ENCODE measurements around the gene NTNG1.

DNA sequence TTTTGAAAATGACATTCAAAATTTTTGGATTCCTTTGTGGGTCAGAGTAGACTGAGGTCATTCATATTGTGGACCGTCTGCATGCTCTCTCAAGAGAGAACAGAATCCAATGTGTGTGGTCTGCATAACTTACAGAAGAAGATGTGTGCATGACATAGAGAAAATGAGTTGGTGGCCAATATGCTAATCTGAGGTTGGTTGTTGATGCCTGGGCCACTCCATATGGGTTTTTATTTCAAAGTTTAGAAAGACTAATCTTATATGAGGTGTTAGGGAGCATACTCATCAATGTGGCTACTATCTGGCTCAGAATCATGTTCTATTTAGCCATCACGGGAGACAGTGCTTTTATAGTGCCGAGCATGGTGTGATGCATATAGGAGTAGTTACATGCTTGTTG lies 18.2 kb downstream of the NTNG1 start:
- TF ChIP-seq, protein P1, sequence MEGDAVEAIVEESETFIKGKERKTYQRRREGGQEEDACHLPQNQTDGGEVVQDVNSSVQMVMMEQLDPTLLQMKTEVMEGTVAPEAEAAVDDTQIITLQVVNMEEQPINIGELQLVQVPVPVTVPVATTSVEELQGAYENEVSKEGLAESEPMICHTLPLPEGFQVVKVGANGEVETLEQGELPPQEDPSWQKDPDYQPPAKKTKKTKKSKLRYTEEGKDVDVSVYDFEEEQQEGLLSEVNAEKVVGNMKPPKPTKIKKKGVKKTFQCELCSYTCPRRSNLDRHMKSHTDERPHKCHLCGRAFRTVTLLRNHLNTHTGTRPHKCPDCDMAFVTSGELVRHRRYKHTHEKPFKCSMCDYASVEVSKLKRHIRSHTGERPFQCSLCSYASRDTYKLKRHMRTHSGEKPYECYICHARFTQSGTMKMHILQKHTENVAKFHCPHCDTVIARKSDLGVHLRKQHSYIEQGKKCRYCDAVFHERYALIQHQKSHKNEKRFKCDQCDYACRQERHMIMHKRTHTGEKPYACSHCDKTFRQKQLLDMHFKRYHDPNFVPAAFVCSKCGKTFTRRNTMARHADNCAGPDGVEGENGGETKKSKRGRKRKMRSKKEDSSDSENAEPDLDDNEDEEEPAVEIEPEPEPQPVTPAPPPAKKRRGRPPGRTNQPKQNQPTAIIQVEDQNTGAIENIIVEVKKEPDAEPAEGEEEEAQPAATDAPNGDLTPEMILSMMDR (IDR thresholded peaks at IDR 0.05) = no peak
- TF ChIP-seq EP300 (IDR thresholded peaks at IDR 0.05) = no peak

Data from esophagus muscularis mucosa (tissue), 3 donors.